Fibroblast of skin of right quadriceps (primary cell): ENCODE results near the gene PTCH2.
"Not testable (repeated sequence)": the region's sequence is repeated elsewhere in the genome, so short reads cannot be mapped to it uniquely, and the experiment has no call there.

Experiments used
- DNase-seq: peaks from one replicate; pipeline ENCODE4 v3.0.0-alpha.2; 2013

PTCH2 gene

DNA sequence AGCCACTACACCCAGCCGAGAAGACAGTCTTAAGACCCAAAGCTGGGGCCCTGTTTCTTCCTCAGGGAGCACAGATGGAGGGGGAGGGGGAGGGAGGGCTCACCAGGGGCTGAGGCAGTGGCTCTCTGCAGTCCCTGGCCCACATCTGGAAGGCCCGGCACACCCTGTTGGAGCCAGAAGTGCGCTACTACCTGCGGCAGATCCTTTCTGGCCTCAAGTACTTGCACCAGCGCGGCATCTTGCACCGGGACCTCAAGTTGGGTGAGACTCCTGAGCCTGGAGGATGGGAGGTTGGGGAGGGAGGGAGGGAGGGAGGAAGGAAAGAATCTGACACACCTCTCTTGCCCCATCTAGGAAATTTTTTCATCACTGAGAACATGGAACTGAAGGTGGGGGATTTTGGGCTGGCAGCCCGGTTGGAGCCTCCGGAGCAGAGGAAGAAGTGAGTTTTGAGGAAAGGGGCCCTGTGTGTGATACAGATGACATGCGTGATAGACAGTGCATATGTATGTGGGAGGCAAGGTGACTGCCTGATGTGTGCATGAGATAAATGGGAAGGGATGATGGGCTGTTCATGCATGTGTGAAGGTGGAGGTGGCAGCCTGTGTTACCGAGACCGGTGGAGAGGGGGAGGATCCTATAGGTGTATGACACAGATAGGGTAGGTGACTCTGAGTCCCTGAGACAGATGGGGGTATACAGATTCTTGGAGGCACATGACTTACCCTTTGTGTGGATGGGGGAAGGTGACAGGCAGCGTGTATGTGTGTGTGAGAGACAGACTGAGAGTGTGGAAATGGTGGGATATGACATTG is 41.4 kb downstream of the PTCH2 start:
- DNase-seq = no peak

- peak; percentile 97 for DNase-seq
Measured at GRCh38 chr1:44799770-44800584, 43.1 kb downstream of the PTCH2 start, which contains the start of gene PLK3. PLK3 (plus strand) TSS chr1:44800377; CDS start chr1:44800464, 87 bp downstream.

DNA sequence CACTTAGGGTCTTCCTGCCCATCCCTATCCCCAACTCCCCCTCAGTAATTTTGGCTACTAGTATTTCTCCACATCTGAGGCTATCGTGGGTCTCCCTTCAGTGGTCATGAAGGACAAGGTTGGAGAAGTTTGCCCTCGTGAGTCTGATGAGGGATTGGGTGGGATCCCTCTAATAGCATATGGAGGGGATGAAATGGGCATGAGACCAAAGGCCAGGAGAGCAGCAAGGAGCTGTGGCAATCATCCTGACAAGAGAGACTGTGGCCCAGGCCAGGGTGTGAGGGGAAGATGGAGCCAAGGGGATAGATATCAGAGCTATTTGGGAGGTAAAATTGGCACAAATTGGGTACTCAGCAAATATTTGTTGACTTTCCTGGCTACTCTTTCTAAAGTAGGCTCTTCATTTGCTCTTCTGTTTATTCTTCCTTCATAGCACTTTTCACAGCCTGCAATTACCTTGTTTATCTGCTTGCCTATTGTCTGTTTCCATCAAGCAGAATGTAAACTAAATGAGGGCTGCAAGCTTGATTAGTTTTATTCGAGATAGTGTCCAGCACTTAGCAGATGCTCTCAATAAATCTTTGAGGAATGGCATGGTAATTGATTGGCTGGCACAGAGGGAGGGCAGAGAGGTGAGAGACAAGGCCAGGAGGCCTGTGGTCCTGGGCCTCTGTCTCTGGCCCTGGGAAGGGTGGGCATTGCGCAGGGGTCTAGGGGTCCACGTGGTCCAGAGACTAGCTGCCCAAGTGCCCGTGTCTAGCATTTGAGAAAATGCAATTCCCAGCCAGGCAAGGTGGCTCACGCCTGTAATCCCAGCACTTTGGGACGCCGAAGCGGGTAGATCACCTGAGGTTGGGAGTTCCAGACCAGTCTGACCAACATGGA is 44.3 kb downstream of the PTCH2 start:
- no peak for DNase-seq

DNA sequence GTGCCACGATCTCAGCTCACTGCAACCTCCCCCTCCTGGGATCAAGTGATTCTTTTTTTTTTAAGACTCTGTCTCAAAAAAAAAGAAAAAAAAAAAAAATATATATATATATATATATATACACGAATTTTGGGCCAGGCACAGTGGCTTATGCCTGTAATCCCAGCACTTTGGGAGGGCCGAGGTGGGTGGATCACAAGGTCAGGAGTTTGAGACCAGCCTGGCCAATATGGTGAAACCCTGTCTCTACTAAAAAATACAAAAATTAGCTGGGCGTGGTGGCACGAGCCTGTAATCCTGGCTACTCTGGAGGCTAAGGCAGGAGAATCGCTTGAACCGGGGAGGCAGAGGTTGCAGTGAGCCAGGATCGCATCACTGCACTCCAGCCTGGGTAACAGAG is 45.2 kb downstream of the PTCH2 start:
- not testable (repeated sequence) for DNase-seq

DNA sequence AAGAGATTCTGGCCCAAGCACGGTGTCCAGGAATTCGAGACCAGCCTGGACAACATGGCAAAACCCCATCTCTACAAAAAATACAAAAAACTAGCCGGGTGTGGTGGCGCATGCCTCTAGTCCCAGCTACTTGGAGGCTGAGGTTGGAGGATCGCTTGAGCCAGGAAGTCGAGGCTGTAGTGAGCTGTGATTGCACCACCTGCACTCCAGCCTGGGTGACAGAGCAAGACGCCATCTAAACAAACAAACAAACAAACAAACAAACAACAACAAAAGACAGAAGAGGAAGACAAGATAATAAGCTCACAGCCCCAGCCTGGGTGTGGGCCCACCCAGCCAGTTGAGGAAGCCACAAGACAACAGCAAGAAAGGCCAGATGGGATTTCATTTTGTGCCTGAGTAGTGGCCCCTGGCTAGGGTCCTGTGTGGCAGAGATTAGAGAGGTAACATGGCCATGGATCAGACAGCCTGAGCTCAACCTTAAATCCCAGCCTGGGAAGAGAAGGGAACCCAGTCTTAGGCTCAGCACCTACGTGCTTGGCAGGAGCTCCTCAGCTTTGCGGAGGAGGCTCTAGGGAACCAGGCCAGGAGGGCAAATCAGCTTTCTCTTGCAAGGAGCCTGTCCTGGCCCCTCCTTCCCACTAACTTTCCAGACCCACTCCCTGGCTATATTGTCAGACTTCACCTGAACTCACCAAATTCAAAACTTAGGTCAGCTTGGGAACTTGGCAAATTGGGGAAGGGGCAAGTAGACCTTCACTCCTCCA is 50.1 kb downstream of the PTCH2 start:
- no peak for DNase-seq

DNA sequence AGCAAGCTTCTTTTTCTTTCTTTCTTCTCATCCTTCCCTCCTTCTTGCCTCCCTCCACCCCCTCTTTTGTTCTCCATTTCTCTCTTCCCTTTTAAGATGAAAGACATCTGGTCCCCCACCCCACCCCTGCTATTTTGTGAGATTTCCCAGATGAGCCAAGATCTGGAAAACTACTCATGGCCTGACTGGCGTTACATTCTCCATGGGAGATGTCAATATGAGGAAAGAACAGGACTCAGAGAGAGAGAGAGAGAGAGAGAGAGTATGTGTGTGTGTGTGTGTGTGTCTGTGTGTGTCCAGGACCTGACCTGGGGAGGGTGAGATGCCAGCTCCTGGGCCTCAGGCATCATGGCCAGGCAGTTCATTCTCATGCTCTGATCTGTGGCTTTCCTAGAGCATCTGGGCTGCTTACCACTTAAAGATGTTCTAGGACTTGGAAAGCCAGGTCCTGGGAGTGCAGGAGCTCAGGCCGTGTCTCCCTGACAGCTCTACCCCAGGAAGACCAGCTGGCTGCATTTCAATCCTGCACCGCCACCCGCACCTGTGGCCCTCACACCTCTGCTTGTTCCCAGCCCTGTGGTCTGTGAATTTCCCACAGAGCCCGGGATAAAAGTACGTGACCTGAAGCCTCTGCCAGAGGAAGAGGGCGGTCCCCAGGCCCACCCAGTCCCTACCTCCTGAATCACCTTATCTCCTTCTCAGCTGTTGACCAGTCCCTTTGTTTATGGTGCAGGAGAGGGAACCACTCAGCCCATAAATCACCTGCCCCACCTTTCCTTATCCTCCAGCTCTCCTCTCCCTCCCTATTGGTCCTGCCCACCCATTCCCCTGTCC is 51.9 kb downstream of the PTCH2 start:
- no peak for DNase-seq

DNA sequence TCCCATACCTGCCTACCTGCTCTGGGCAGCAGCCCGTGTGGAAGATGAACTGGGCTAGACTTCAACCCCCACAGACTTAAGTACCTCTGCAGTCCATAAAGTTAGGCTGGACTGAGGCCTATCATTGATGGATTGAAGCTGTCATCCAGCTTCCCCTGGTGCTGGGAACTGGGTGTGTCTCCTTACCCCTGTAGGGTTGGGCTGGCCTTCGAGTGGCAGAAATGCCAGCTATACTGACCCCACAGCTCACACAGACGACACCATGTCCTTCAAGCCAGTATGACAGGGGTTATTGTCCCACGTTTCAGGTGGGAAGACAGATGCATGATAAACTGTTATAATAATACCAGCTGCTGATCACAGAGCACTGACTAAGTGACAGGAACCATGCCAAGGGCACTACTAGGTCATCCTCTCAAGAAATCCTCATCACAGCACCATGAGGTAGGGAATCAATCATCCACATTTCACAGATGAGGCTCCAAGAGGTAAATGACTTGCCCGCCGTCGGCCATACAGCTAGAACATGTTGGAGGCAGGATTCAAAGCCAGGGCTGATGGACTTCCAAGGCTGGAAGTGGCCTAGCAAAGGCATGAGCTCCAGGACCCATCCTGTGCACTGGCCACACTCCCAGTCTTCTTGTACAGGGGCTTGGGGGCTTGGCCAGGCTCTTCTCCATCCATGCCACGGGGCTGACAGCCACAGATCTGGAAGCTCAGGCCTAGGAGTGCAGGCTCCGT is 54.8 kb downstream of the PTCH2 start, which contains the start of gene BEST4:
TSS of gene BEST4 (minus strand) at position 51 of the 741 bp plus-strand sequence. CDS start 465 bp downstream, outside the sequence.
- no peak for DNase-seq

GRCh38 chr1:44787506-44787905 is 55.5 kb downstream of the PTCH2 start:
- DNase-seq = no peak

- DNase-seq = no peak
Measured at GRCh38 chr1:44786841-44787426, 56.1 kb downstream of the PTCH2 start.

- peak; percentile 43 for DNase-seq
Measured at GRCh38 chr1:44786138-44786840, 56.8 kb downstream of the PTCH2 start.

DNA sequence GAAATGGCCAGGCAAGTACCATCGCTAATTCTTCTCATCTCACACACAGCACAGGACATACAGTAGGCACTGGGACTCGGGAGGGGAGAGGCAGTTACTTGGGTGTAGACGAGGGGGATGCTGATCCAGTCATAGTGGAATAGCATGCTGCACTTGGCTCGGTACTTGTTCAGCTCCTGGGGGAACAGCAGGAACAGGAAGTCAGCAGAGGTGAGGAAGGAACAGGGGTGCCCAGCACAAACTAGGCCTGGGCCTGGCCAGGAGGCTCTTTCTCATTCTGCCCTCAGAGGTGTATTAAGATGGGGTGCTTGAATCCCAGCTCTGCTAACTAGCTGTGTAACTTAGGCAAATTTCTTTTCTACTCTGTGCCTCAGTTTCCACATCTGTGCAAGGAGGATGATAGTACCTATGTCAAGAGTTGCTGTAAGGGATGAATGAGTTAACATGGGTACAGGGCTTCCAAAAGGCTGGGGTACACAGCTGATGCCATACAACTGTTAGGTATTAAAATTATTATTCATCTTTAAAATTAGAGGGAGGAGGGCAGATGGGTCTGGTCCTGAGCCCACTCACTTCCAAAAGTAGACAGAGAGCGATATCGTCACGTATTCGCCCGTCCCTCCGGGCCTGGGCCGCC is 57.4 kb downstream of the PTCH2 start:
- no peak for DNase-seq

GRCh38 chr1:44785029-44785380 is 58.0 kb downstream of the PTCH2 start:
- DNase-seq = no peak

DNA sequence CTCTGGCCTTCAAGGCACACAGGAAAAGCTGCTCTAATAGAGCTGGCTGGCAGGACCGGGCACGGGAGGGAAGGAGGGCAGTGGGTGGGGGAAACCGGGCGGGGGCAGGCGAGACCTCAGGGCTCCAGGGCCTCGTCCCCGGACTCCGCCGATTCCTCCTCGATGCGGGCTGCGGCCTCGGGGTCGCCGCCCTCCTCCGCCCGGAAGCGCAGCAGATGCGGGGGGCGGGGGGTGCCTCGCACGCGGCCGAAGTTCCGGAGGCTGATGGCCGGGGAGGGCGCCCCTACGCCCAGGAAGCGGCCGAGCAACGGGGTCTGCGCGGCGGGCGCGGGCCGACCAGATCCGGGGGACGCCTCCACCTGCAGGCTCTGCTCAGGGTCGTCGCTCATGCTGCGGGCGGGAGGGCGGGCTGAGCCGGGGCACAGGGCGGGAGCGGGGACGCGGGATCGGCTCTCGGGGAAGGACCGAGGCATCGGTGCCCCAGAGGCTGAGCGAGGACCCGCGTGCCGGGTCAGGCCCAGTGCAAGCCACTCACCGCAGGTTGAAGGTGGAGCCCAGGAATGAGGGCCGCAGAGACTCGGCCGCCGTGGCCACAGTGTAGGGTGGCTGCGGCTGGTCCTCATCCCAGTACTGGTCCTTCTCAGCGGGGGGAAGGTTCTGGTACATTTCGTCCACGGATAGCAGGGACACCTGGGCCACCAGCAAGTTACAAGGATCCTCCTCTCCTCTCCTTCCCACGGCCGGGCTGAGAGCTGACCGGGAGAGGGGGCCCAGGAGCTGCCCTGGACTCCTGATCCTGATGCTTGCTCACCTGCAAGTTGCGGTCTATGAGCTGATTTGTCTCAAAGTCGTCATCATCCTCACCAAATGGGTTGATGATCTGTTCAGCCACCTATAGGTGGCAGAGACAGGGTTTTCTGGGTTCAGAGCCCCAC is 58.7 kb downstream of the PTCH2 start:
- no peak for DNase-seq

- DNase-seq = no peak
Measured at GRCh38 chr1:44783697-44784093, 59.4 kb downstream of the PTCH2 start.

GRCh38 chr1:44780583-44781121 is 62.4 kb downstream of the PTCH2 start:
- no peak for DNase-seq

DNA sequence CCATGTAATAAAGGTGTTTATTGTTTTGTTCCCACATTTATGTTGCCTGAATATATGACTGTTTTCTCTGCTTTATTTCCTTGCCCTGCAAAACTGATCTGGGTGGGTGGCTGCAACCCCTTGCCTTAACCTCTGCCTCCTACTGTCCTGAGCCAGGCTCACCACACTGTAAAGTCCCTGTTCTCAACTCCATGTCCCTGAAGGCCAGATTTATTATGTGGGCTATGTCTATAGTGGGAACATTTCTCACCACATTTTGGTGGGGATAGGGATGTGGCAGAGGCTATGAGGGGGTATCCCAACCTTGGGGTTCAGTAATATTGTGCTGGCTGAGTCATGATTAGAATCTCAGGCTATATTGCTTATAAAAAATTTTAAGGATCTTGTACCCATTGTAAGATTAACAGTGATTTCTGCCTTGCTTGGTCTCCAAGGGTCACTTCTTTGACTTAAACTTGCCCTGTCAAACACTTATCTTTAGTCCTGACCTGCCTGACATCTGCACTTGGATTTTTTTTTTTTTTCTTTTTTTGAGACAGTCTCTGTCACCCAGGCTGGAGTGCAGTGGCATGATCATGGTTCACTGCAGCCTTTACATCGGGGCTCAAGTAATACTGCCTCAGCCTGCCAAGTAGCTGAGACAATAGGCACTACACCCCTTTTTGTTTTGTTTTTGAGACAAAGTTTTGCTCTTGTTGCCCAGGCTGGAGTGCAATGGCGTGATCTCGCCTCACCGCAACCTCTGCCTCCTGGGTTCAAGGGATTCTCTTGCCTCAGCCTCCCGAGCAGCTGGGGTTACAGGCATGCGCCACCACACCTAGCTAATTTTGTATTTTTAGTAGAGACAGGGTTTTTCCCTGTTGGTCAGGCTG is 64.1 kb downstream of the PTCH2 start:
- DNase-seq = no peak
